Spinal cord (tissue), 10 donors: Measurements from ENCODE around the gene COL1A2. TPM values are rescaled to one million over a fixed set of nuclear protein-coding genes. Genes with fewer than 3 reads are reported as not detected.
A peak's percentile ranks its signal among the peaks of the same experiment; 100 is the strongest.

Experiments used
- DNase-seq, 6 donors: peaks; one replicate each; pipeline versions ENCODE4 v3.0.0 to v3.0.0-alpha.2; 2013 to 2015; ENCODE audit warnings: low spot score in 6 of 6, low read depth in 4 of 6
- H3K27ac ChIP-seq: one replicate; pipeline ENCODE4 v1.5.1; 2013; ENCODE audit warnings: low read depth, low read length, control low read depth
- H3K27me3 ChIP-seq: one replicate; pipeline ENCODE4 v1.6.1; 2013; ENCODE audit warnings: low read length; ENCODE audit not compliant: control insufficient read depth, insufficient read depth
- H3K36me3 ChIP-seq: one replicate; pipeline ENCODE4 v1.6.1; 2013; ENCODE audit warnings: low read length; ENCODE audit not compliant: control insufficient read depth, insufficient read depth
- H3K4me1 ChIP-seq: one replicate; pipeline ENCODE4 v1.6.1; 2013; ENCODE audit warnings: low read length; ENCODE audit not compliant: control insufficient read depth, insufficient read depth
- H3K4me3 ChIP-seq: one replicate; pipeline ENCODE4 v1.5.1; 2013; ENCODE audit warnings: low read depth, low read length, control low read depth
- H3K9me3 ChIP-seq: one replicate; pipeline ENCODE4 v1.6.1; 2013; ENCODE audit warnings: low read length; ENCODE audit not compliant: control insufficient read depth, insufficient read depth
- WGBS: methylation state at CpG from one replicate; pipeline ENCODE4 v1.1.5; 2013; ENCODE audit warnings: missing lambda C conversion rate; ENCODE audit not compliant: insufficient coverage; 5-methylcytosine and 5-hydroxymethylcytosine counted together
- polyA plus RNA-seq, 2 donors: library from polyadenylated mRNA; unstranded; fragments of 120-200 nt; gene quantifications; one replicate each; pipeline ENCODE4 v1.2.1, GENCODE V29; 2013; ENCODE audit not compliant: insufficient read length in 2 of 2
- total RNA-seq, 2 donors: library from RNA; depleted of rRNA in 1 of 2; stranded (reverse); fragments of 120-200 nt in 1 of 2; fragments of >200 nt in 1 of 2; gene quantifications; one replicate each; pipeline versions ENCODE4 v1.2.3 to v1.2.4, GENCODE V29; 2013 to 2014
- donor health status: healthy.

COL1A2 gene
- total and polyA plus RNA-seq, 4 donors = 394 to 3,270 (median 1,677) TPM

- no peaks in the 10 kb centered on the region for H3K9me3 ChIP-seq
- 98% methylated on average over 8 of the region's 10 CpGs for WGBS
- DNase-seq = no peak
Measured at GRCh38 chr7:94425546-94425945, 30.9 kb downstream of the COL1A2 start.

GRCh38 chr7:94426980-94427875 lies 32.5 kb downstream of the COL1A2 start:
- H3K4me1 ChIP-seq = no peaks in the 10 kb centered on the region
- no peaks in the 10 kb centered on the region for H3K9me3 ChIP-seq
- no peak overlapping the region for H3K4me3 ChIP-seq
- DNase-seq = no peak
- H3K27me3 ChIP-seq = no peaks in the 10 kb centered on the region
- H3K27ac ChIP-seq = peak overlapping the region; percentile 27
- 88% methylated on average over 5 of the region's 12 CpGs for WGBS
- H3K36me3 ChIP-seq = no peaks in the 10 kb centered on the region

More at GRCh38 chr7:94425546-94425945, 30.9 kb downstream of the COL1A2 start:
- Histone ChIP-seq H3K36me3 (no peaks in the 10 kb centered on the region), H3K27ac (peak overlapping the region; percentile 16), H3K4me1 (no peaks in the 10 kb centered on the region), H3K4me3 (no peak overlapping the region), H3K27me3 (no peaks in the 10 kb centered on the region)

DNA sequence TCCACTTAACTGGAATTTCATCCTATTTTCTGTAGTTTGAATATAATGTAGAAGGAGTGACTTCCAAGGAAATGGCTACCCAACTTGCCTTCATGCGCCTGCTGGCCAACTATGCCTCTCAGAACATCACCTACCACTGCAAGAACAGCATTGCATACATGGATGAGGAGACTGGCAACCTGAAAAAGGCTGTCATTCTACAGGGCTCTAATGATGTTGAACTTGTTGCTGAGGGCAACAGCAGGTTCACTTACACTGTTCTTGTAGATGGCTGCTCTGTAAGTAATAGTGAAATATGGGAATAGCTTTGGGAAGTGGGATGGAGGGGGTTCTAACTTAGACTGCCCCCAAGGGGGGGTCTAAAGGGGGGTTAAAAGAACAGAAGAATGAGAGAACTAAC lies 34.5 kb downstream of the COL1A2 start:
- no CpG with 5 or more reads among the region's 1 CpG for WGBS
- DNase-seq = no peak
- Histone ChIP-seq H3K4me1 (no peaks in the 10 kb centered on the region), H3K4me3 (no peak overlapping the region), H3K9me3 (no peaks in the 10 kb centered on the region), H3K36me3 (no peaks in the 10 kb centered on the region), H3K27me3 (no peaks in the 10 kb centered on the region), H3K27ac (no peak overlapping the region)

GRCh38 chr7:94431176-94431575 lies 36.5 kb downstream of the COL1A2 start:
- H3K9me3 ChIP-seq = no peaks in the 10 kb centered on the region
- no CpG with 5 or more reads among the region's 1 CpG for WGBS
- no peak for DNase-seq
- H3K27me3 ChIP-seq = no peaks in the 10 kb centered on the region
- no peaks in the 10 kb centered on the region for H3K36me3 ChIP-seq
- no peak overlapping the region for H3K27ac ChIP-seq
- no peak overlapping the region for H3K4me3 ChIP-seq
- H3K4me1 ChIP-seq = no peaks in the 10 kb centered on the region

DNA sequence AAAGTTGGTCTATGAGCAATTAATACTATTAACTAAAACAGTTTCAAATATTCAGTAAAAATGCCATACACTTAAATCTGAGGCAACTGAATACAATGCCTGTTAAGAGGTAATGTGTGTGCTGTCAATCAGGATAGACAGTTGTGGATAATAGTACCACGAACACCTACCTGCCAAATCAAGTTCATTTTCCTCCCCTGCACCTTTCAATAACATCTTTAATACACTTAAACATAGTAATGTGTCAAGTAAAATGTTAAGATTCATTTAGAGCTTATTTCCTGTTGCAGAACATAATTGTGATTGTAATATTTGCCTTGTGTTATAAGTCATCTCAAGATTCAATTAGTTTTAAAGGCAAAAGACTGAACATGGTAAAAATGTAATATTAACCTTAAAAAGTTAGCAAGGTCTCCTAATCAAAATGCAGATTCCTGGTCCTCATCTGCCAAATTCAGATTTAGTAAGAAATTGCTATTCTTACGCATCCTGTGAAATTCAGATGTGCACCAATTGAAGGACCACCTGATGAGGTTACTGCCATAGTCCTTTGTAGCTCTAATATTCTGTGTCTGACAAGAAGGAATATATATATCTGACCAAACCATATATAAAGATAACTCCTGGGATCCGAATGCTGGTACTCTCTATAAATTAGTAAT lies 37.1 kb downstream of the COL1A2 start:
- H3K4me3 ChIP-seq = no peak overlapping the region
- H3K36me3 ChIP-seq = no peaks in the 10 kb centered on the region
- no CpG with 5 or more reads among the region's 3 CpGs for WGBS
- no peaks in the 10 kb centered on the region for H3K4me1 ChIP-seq
- no peak overlapping the region for H3K27ac ChIP-seq
- H3K27me3 ChIP-seq = no peaks in the 10 kb centered on the region
- H3K9me3 ChIP-seq = no peaks in the 10 kb centered on the region
- DNase-seq = no peak

- Histone ChIP-seq H3K9me3 (no peaks in the 10 kb centered on the region), H3K27ac (no peak overlapping the region), H3K4me3 (no peak overlapping the region), H3K27me3 (no peaks in the 10 kb centered on the region), H3K4me1 (no peaks in the 10 kb centered on the region), H3K36me3 (no peaks in the 10 kb centered on the region)
- no peak for DNase-seq
- no CpG with 5 or more reads among the region's 2 CpGs for WGBS
Measured at GRCh38 chr7:94432281-94432670, 37.6 kb downstream of the COL1A2 start.

- DNase-seq = no peak
- no CpG with 5 or more reads among the region's 1 CpG for WGBS
- no peak overlapping the region for H3K27ac ChIP-seq
- H3K27me3 ChIP-seq = no peaks in the 10 kb centered on the region
- H3K9me3 ChIP-seq = no peaks in the 10 kb centered on the region
- H3K4me1 ChIP-seq = no peaks in the 10 kb centered on the region
- H3K36me3 ChIP-seq = no peaks in the 10 kb centered on the region
- no peak overlapping the region for H3K4me3 ChIP-seq
Measured at GRCh38 chr7:94432817-94433216, 38.1 kb downstream of the COL1A2 start.

- DNase-seq = no peak
- Histone ChIP-seq H3K4me1 (no peaks in the 10 kb centered on the region), H3K9me3 (no peaks in the 10 kb centered on the region), H3K36me3 (no peaks in the 10 kb centered on the region), H3K4me3 (no peak overlapping the region), H3K27me3 (no peaks in the 10 kb centered on the region), H3K27ac (no peak overlapping the region)
- no CpG with 5 or more reads among the region's 2 CpGs for WGBS
Measured at GRCh38 chr7:94433224-94433623, 38.5 kb downstream of the COL1A2 start.

GRCh38 chr7:94434042-94434441 lies 39.3 kb downstream of the COL1A2 start:
- H3K4me1 ChIP-seq = no peaks in the 10 kb centered on the region
- no peak for DNase-seq
- no peak overlapping the region for H3K27ac ChIP-seq
- WGBS = 90% methylated on average over 2 of the region's 2 CpGs
- no peaks in the 10 kb centered on the region for H3K27me3 ChIP-seq
- H3K9me3 ChIP-seq = no peaks in the 10 kb centered on the region
- no peaks in the 10 kb centered on the region for H3K36me3 ChIP-seq
- no peak overlapping the region for H3K4me3 ChIP-seq
